AG09309 (cell line): ENCODE results near the gene GINM1.

Source experiments
- DNase-seq: peaks from one replicate; pipeline ENCODE4 v3.0.0-alpha.2; 2010; ENCODE audit warnings: low read depth
- H3K4me3 ChIP-seq: 2 replicates; pipeline ENCODE4 v1.5.1; 2011; ENCODE audit warnings: mild to moderate bottlenecking, low read depth, low read length, moderate library complexity; ENCODE audit not compliant: control insufficient read depth
- CTCF ChIP-seq: IDR thresholded peaks from 2 replicates; pipeline ENCODE4 v1.5.1; 2011; ENCODE audit warnings: mild to moderate bottlenecking, low read depth, low read length, inconsistent platforms; ENCODE audit not compliant: insufficient read depth, control insufficient read depth; ENCODE audit errors: missing control alignments

The GINM1 gene

GRCh38 chr6:149563928-149564325, 2.2 kb upstream of the GINM1 start:
- no peak overlapping the region for H3K4me3 ChIP-seq
- TF ChIP-seq CTCF: no peak
- DNase-seq: no peak

- peak overlapping the region; percentile 87 for H3K4me3 ChIP-seq
- TF ChIP-seq CTCF: no peak
- no peak for DNase-seq
Observed at GRCh38 chr6:149566410-149567193, 427 bp downstream of the GINM1 start.

- no peak for TF ChIP-seq CTCF
- peak overlapping the region; percentile 87 for H3K4me3 ChIP-seq
- no peak for DNase-seq
Observed at GRCh38 chr6:149567194-149567586, 1.0 kb downstream of the GINM1 start.

- DNase-seq: no peak
- no peak for TF ChIP-seq CTCF
- no peak overlapping the region for H3K4me3 ChIP-seq
Observed at GRCh38 chr6:149567945-149568585, 1.9 kb downstream of the GINM1 start.

- no peak for DNase-seq
- H3K4me3 ChIP-seq: no peak overlapping the region
- no peak for TF ChIP-seq CTCF
Observed at GRCh38 chr6:149580880-149581279, 14.7 kb downstream of the GINM1 start.

GRCh38 chr6:149581349-149581748, 15.2 kb downstream of the GINM1 start:
- no peak overlapping the region for H3K4me3 ChIP-seq
- DNase-seq: no peak
- no peak for TF ChIP-seq CTCF
